GM23338 (cell line): ENCODE data around the gene PAM. TPM values are rescaled to one million over a fixed set of nuclear protein-coding genes. Genes with fewer than 3 reads are reported as not detected.

Experiments used
- ATAC-seq: fragments of 200-7000 bp; cut with Tn5 transposase; 3 replicates; pipeline ENCODE4 v1.9.1; 2020
- DNase-seq: peaks from one replicate; pipeline ENCODE4 v3.0.0-alpha.2; 2015; ENCODE audit warnings: low spot score
- H2AFZ ChIP-seq: fragments of 200-600 bp; sonication (generic); 2 replicates; pipeline ENCODE4 v1.8.0; 2016; ENCODE audit warnings: antibody characterized with exemption, mild to moderate bottlenecking, moderate library complexity
- H3F3A ChIP-seq: fragments of 200-600 bp; sonication (generic); replicated peaks from 2 replicates; pipeline ENCODE4 v1.8.0; 2017; ENCODE audit warnings: antibody characterized with exemption, mixed run types, low read depth
- H3K27ac ChIP-seq: fragments of 200-600 bp; sonication (generic); 2 replicates; pipeline ENCODE4 v1.6.1; 2016; ENCODE audit warnings: low read depth
- H3K27me3 ChIP-seq: fragments of 200-600 bp; sonication (generic); 2 replicates; pipeline ENCODE4 v1.8.0; 2016; ENCODE audit warnings: mild to moderate bottlenecking, mixed run types, moderate library complexity; ENCODE audit not compliant: insufficient read depth
- H3K36me3 ChIP-seq: fragments of 200-600 bp; sonication (generic); 2 replicates; pipeline ENCODE4 v1.8.0; 2016; ENCODE audit warnings: mild to moderate bottlenecking; ENCODE audit not compliant: insufficient read depth
- H3K4me1 ChIP-seq: fragments of 200-600 bp; sonication (generic); 2 replicates; pipeline ENCODE4 v1.8.0; 2016; ENCODE audit warnings: mild to moderate bottlenecking, moderate library complexity; ENCODE audit not compliant: insufficient read depth
- H3K4me2 ChIP-seq: fragments of 200-600 bp; sonication (generic); 2 replicates; pipeline ENCODE4 v1.7.1; 2017; ENCODE audit warnings: mixed run types
- H3K4me3 ChIP-seq: fragments of 200-600 bp; sonication (generic); 2 replicates; pipeline ENCODE4 v1.6.1; 2016; ENCODE audit warnings: mixed run types
- H3K79me2 ChIP-seq: fragments of 200-600 bp; sonication (generic); replicated peaks from 2 replicates; pipeline ENCODE4 v1.8.0; 2017; ENCODE audit warnings: mild to moderate bottlenecking; ENCODE audit not compliant: insufficient read depth
- H3K9me2 ChIP-seq: fragments of 200-600 bp; sonication (generic); 2 replicates; pipeline ENCODE4 v1.8.0; 2017; ENCODE audit not compliant: insufficient read depth
- H4K20me1 ChIP-seq: fragments of 200-600 bp; sonication (generic); replicated peaks from 2 replicates; pipeline ENCODE4 v1.8.0; 2017; ENCODE audit warnings: mild to moderate bottlenecking; ENCODE audit not compliant: insufficient read depth
- H3K27ac Mint-ChIP-seq: 2 replicates; pipeline ENCODE4 v1.8.0; 2020; ENCODE audit warnings: inconsistent platforms, mild to moderate bottlenecking, moderate library complexity, mixed read lengths
- H3K27me3 Mint-ChIP-seq: 3 replicates; pipeline ENCODE4 v1.8.0; 2022; ENCODE audit warnings: low read depth, mild to moderate bottlenecking, moderate library complexity, mixed read lengths, inconsistent platforms; ENCODE audit not compliant: insufficient read depth, poor library complexity
- H3K36me3 Mint-ChIP-seq: 3 replicates; pipeline ENCODE4 v1.8.0; 2021; ENCODE audit warnings: low read depth, mild to moderate bottlenecking, inconsistent platforms, moderate library complexity, mixed read lengths
- H3K4me1 Mint-ChIP-seq: 3 replicates; pipeline ENCODE4 v1.8.0; 2020; ENCODE audit warnings: mild to moderate bottlenecking, inconsistent platforms, mixed read lengths
- H3K4me3 Mint-ChIP-seq: 3 replicates; pipeline ENCODE4 v1.8.0; 2021; ENCODE audit warnings: moderate library complexity, mild to moderate bottlenecking, inconsistent platforms, mixed read lengths
- H3K9me3 Mint-ChIP-seq: 3 replicates; pipeline ENCODE4 v1.8.0; 2020; ENCODE audit warnings: moderate library complexity, mild to moderate bottlenecking, inconsistent platforms, mixed read lengths
- JUNB ChIP-seq: IDR thresholded peaks from one replicate; pipeline ENCODE4 v1.6.1; 2016; ENCODE audit warnings: antibody characterized with exemption; ENCODE audit not compliant: unreplicated experiment
- POLR2AphosphoS5 ChIP-seq: IDR thresholded peaks from 2 replicates; pipeline ENCODE4 v1.6.1; 2016; ENCODE audit warnings: antibody characterized with exemption, low read depth
- STAT1 ChIP-seq: IDR thresholded peaks from one replicate; pipeline ENCODE4 v1.6.1; 2016; ENCODE audit warnings: antibody characterized with exemption; ENCODE audit not compliant: unreplicated experiment
- polyA plus RNA-seq: library from polyadenylated mRNA; unstranded; fragments of >200 nt; fragmentation: Nextera tagmentation; extraction: Ambion mirVana; gene quantifications from 2 replicates; pipeline ENCODE4 v1.2.1, GENCODE V29; 2016
- total RNA-seq: library from RNA; depleted of rRNA; stranded (reverse); fragments of >200 nt; shearing (Covaris generic); gene quantifications from 2 replicates; pipeline ENCODE4 v1.2.3, GENCODE V29; 2014
- TF ChIP-seq, protein P1 (sequence below): IDR thresholded peaks from 2 replicates; pipeline ENCODE4 v1.6.1; 2016; ENCODE audit warnings: antibody characterized with exemption
- TF ChIP-seq, protein P2 (sequence below), 2 experiments: fragments of 200-600 bp in 1 of 2; sonication (generic) in 1 of 2; conservative IDR thresholded peaks; 2 replicates each; pipeline versions ENCODE4 v1.5.1 to v1.6.1; 2016 to 2017; ENCODE audit warnings: antibody characterized with exemption in 2 of 2, low read depth in 2 of 2, mild to moderate bottlenecking in 2 of 2, moderate library complexity in 1 of 2

PAM gene
- total and polyA plus RNA-seq, 2 experiments from 2014 or later, result 33.9 to 79.4 TPM

GRCh38 chr5:102991802-102992201, 236.7 kb downstream of the PAM start (continued):
- TF ChIP-seq, protein P1, sequence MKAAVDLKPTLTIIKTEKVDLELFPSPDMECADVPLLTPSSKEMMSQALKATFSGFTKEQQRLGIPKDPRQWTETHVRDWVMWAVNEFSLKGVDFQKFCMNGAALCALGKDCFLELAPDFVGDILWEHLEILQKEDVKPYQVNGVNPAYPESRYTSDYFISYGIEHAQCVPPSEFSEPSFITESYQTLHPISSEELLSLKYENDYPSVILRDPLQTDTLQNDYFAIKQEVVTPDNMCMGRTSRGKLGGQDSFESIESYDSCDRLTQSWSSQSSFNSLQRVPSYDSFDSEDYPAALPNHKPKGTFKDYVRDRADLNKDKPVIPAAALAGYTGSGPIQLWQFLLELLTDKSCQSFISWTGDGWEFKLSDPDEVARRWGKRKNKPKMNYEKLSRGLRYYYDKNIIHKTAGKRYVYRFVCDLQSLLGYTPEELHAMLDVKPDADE, result no peak
- TF ChIP-seq STAT1 (no peak), POLR2AphosphoS5 (no peak)

DNA sequence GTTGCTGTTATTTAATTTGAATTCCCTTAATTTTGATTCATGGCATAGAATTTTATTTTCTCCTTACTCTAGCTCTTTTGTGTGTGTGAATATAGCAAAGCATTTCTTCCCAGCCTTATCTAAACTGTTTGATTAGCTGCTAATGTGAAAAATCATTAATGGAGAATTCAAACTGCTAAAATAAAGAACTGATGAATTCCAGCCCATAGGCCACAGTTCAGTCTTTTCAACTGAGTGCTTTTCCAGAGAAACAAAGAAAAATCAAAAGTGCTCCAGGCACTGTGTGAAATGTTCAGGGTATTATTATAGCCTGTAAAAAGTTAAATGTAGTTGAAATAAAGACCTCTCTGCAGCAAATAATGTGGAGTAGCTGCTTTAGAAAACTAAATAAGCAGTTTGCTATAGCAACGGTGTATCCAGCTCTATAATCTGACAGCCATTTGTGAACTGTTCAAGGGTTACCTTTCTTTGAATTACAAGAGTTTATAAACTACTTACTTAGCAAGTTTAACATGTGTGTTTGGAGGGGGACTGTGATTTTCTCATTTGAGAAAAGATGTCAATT, 241.0 kb downstream of the PAM start:
- H3K4me1 ChIP-seq, result no peaks in the 10 kb centered on the region
- no peak overlapping the region for H3K4me2 ChIP-seq
- H3F3A ChIP-seq, result no peaks in the 10 kb centered on the region
- no peaks in the 10 kb centered on the region for H3K27me3 ChIP-seq
- H3K9me2 ChIP-seq, result no peaks in the 10 kb centered on the region
- no peak for TF ChIP-seq JUNB
- no peak for TF ChIP-seq POLR2AphosphoS5
- Mint-ChIP-seq H3K27me3 (no peaks in the 10 kb centered on the region), H3K27ac (no peak overlapping the region), H3K4me1 (peaks cover 5% of the 10 kb centered on the region), H3K9me3 (no peaks in the 10 kb centered on the region; the same call in 2 of the 3 replicates), H3K36me3 (peaks cover 8% of the 10 kb centered on the region; the same call in 2 of the 3 replicates), H3K4me3 (no peak overlapping the region)
- no peak for ATAC-seq
- no peak overlapping the region for H3K27ac ChIP-seq
- H3K79me2 ChIP-seq, result no peaks in the 10 kb centered on the region
- no peaks in the 10 kb centered on the region for H3K36me3 ChIP-seq
- no peak overlapping the region for H2AFZ ChIP-seq
- DNase-seq, result no peak
- H4K20me1 ChIP-seq, result no peaks in the 10 kb centered on the region
- H3K4me3 ChIP-seq, result no peak overlapping the region

- no peaks in the 10 kb centered on the region for H3K4me1 ChIP-seq
- no peak overlapping the region for H2AFZ ChIP-seq
- no peaks in the 10 kb centered on the region for H3F3A ChIP-seq
- Mint-ChIP-seq H3K36me3 (peaks cover 8% of the 10 kb centered on the region; the same call in 2 of the 3 replicates), H3K4me1 (no peaks in the 10 kb centered on the region), H3K9me3 (no peaks in the 10 kb centered on the region; the same call in 2 of the 3 replicates), H3K27me3 (no peaks in the 10 kb centered on the region), H3K27ac (no peak overlapping the region), H3K4me3 (no peak overlapping the region)
- H3K27me3 ChIP-seq, result no peaks in the 10 kb centered on the region
- H3K27ac ChIP-seq, result no peak overlapping the region
- no peak for ATAC-seq
- no peak for DNase-seq
- no peaks in the 10 kb centered on the region for H3K36me3 ChIP-seq
- no peaks in the 10 kb centered on the region for H4K20me1 ChIP-seq
- no peaks in the 10 kb centered on the region for H3K79me2 ChIP-seq
- H3K4me3 ChIP-seq, result no peak overlapping the region
- no peak overlapping the region for H3K4me2 ChIP-seq
- no peaks in the 10 kb centered on the region for H3K9me2 ChIP-seq
- TF ChIP-seq, protein P2, sequence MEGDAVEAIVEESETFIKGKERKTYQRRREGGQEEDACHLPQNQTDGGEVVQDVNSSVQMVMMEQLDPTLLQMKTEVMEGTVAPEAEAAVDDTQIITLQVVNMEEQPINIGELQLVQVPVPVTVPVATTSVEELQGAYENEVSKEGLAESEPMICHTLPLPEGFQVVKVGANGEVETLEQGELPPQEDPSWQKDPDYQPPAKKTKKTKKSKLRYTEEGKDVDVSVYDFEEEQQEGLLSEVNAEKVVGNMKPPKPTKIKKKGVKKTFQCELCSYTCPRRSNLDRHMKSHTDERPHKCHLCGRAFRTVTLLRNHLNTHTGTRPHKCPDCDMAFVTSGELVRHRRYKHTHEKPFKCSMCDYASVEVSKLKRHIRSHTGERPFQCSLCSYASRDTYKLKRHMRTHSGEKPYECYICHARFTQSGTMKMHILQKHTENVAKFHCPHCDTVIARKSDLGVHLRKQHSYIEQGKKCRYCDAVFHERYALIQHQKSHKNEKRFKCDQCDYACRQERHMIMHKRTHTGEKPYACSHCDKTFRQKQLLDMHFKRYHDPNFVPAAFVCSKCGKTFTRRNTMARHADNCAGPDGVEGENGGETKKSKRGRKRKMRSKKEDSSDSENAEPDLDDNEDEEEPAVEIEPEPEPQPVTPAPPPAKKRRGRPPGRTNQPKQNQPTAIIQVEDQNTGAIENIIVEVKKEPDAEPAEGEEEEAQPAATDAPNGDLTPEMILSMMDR (conservative IDR thresholded peaks at IDR 0.05; ENCODE audit: low read depth in 2 of 2), result no peak
- TF ChIP-seq, protein P1, result no peak
These were observed 243.1 kb downstream of the PAM start for GRCh38 chr5:102998224-102998623.
